CD4-positive, CD25-positive, alpha-beta regulatory T cell (primary cell): Measurements from ENCODE around the gene ACVRL1. TPM values are rescaled to one million over a fixed set of nuclear protein-coding genes. Genes with fewer than 3 reads are reported as not detected.

Experiments used
- ATAC-seq, 2 donors: fragments of 150-1000 bp; cut with Tn5 transposase; one replicate each; pipeline ENCODE4 v1.10.0; 2021; ENCODE audit warnings: low read depth in 2 of 2, moderate number of reproducible peaks in 2 of 2, moderate library complexity in 1 of 2
- DNase-seq, 3 donors: peaks; one replicate each; pipeline versions ENCODE4 v3.0.0 to v3.0.0-alpha.2; 2012 to 2022; ENCODE audit warnings: mixed read lengths in 1 of 3
- H3K27ac ChIP-seq: one replicate; pipeline ENCODE4 v1.7.0; 2013; ENCODE audit warnings: mild to moderate bottlenecking, low read length; ENCODE audit not compliant: insufficient read depth, poor library complexity, severe bottlenecking
- H3K27me3 ChIP-seq: one replicate; pipeline ENCODE4 v1.7.0; 2013; ENCODE audit warnings: low read length; ENCODE audit not compliant: control insufficient read depth, insufficient read depth
- H3K36me3 ChIP-seq: one replicate; pipeline ENCODE4 v1.7.0; 2013; ENCODE audit warnings: mild to moderate bottlenecking, low read length, moderate library complexity; ENCODE audit not compliant: control insufficient read depth, insufficient read depth
- H3K4me1 ChIP-seq: 2 replicates; pipeline ENCODE4 v1.7.0; 2013; ENCODE audit warnings: mild to moderate bottlenecking, low read length; ENCODE audit not compliant: insufficient read depth, control insufficient read depth, poor library complexity, severe bottlenecking
- H3K4me3 ChIP-seq: one replicate; pipeline ENCODE4 v1.7.0; 2013; ENCODE audit warnings: low read depth, mild to moderate bottlenecking, low read length, moderate library complexity
- H3K9me3 ChIP-seq, 2 experiments: 1 replicate in 1 of 2; 2 replicates in 1 of 2; pipeline ENCODE4 v1.7.0; 2013; ENCODE audit warnings: low read length in 2 of 2, mild to moderate bottlenecking in 1 of 2, moderate library complexity in 1 of 2; ENCODE audit not compliant: control insufficient read depth in 2 of 2
- H3K27ac Mint-ChIP-seq, 3 donors: one replicate each; pipeline ENCODE4 v1.8.0; 2020 to 2022; ENCODE audit warnings: mild to moderate bottlenecking in 3 of 3, mixed read lengths in 3 of 3, moderate library complexity in 2 of 3
- H3K27me3 Mint-ChIP-seq: one replicate; pipeline ENCODE4 v1.8.0; 2022; ENCODE audit warnings: mild to moderate bottlenecking, mixed read lengths
- H3K36me3 Mint-ChIP-seq: one replicate; pipeline ENCODE4 v1.8.0; 2020; ENCODE audit warnings: mixed read lengths
- H3K4me1 Mint-ChIP-seq, 4 donors: one replicate each; pipeline ENCODE4 v1.8.0; 2020 to 2022; ENCODE audit warnings: mixed read lengths in 4 of 4, mild to moderate bottlenecking in 1 of 4
- H3K4me3 Mint-ChIP-seq, 4 donors: one replicate each; pipeline ENCODE4 v1.8.0; 2020 to 2022; ENCODE audit warnings: mild to moderate bottlenecking in 4 of 4, mixed read lengths in 4 of 4, moderate library complexity in 3 of 4
- H3K9me3 Mint-ChIP-seq, 7 donors: one replicate each; pipeline ENCODE4 v1.8.0; 2020 to 2022; ENCODE audit warnings: mixed read lengths in 7 of 7, mild to moderate bottlenecking in 3 of 7, moderate library complexity in 2 of 7
- polyA plus RNA-seq, 4 donors: library from polyadenylated mRNA; unstranded; fragments of 300-500 nt; fragmentation: Illumina TruSeq; gene quantifications; one replicate each; pipeline ENCODE4 v1.2.3, GENCODE V29; 2021
- total RNA-seq: library from RNA; stranded (reverse); gene quantifications from one replicate; pipeline ENCODE4 v1.2.3, GENCODE V29; 2022

ACVRL1 gene
- total and polyA plus RNA-seq, 5 donors from 2014 or later: not detected

DNA sequence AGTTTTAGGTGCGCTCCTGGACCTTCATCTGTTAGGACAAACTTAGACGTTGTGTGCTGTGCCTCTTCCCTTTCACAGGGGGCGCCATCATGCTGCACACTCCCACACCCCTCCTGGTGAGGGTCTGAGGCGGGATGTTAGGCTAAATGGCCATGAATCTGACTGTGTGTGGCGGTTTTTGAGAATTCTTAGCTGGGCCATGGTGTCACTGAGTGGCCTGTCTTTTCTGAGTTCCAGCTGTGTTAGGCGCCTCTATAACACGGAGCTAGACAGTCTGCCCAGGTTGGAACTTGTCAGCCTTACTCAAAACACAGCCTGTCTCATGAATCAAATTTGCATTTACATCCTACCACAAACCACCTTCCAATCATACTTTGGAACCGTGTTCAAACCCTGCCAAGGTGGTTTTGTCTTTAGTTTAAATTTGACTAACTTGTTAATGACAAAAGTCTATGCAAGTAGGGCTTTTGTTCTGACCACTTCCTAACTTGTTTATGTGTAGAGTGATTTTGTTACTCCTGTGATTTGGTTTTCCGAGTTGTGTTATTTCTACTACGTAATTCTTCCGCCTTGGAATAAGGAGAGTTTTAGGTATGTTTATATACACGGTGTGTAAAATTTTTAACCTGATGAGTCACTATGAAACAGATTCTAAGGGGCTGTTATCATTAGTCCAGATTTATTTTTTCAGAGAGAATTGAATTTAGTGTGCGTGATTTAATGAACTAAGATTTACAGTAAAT is 63.8 kb downstream of the ACVRL1 start:
- Histone ChIP-seq H3K27ac (no peak overlapping the region), H3K27me3 (no peaks in the 10 kb centered on the region), H3K36me3 (peaks cover 6% of the 10 kb centered on the region), H3K4me1 (peaks cover 50% of the 10 kb centered on the region), H3K4me3 (peak overlapping the region; percentile 53), H3K9me3 (no peaks in the 10 kb centered on the region)
- Mint-ChIP-seq H3K4me1 (peaks cover 40 to 61% (median 53%) of the 10 kb centered on the region in 4 donors), H3K27ac (peak overlapping the region in 2 of 3 donors; percentile 1 to 6), H3K4me3 (peak overlapping the region; percentile 0 to 72 (median 43)), H3K36me3 (peaks cover 7% of the 10 kb centered on the region), H3K27me3 (peaks cover 5% of the 10 kb centered on the region), H3K9me3 (no peaks in the 10 kb centered on the region)
- ATAC-seq (peak; percentile 69 to 82), DNase-seq (peak in 2 of 3 donors; percentile 47 to 72)

DNA sequence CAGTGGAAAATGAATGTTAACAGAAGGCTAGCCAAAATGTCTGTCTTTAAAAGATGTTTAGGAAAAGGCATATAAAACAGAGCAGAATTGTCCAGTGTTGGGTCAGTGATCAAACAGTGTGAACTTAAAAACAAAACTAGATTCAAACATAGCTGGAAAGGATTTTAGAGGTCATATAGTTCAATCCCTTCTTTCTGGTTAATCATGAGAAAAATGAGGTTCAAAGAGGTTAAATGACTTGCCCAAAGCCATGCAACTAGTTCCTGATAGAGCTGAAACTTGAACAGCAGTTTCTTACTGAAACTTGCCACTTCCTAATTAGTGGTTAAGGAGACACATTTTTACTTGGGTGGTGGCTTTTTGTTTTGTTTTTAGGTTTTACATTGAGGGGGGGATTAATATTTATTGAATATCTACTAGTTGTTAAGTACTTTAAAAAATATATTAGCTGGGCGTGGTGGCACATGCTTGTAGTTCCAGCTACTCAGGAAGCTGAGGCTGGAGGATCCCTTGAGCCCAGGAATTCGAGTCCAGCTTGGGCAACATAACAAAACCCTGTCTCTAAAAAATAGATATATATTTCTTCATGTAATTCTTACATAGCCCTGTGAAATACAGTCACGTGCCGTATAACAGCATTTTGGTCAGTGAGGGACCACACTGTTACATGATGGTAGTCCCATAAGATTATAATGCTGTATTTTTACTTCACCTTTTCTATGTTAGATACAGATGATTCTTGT is 64.5 kb downstream of the ACVRL1 start:
- peak overlapping the region in 1 of 3 donors; percentile 26 for H3K27ac Mint-ChIP-seq
- no peaks in the 10 kb centered on the region for H3K9me3 Mint-ChIP-seq
- peaks cover 15% of the 10 kb centered on the region for H3K36me3 Mint-ChIP-seq
- H3K4me1 Mint-ChIP-seq: peaks cover 40 to 61% (median 55%) of the 10 kb centered on the region in 4 donors
- peak overlapping the region; percentile 53 for H3K4me3 ChIP-seq
- no peak for ATAC-seq
- H3K27me3 ChIP-seq: no peaks in the 10 kb centered on the region
- H3K27ac ChIP-seq: no peak overlapping the region
- no peaks in the 10 kb centered on the region for H3K9me3 ChIP-seq
- peak overlapping the region; percentile 0 to 60 (median 11) for H3K4me3 Mint-ChIP-seq
- peaks cover 5% of the 10 kb centered on the region for H3K27me3 Mint-ChIP-seq
- peaks cover 8% of the 10 kb centered on the region for H3K36me3 ChIP-seq
- peak in 1 of 3 donors; percentile 24 for DNase-seq
- H3K4me1 ChIP-seq: peaks cover 50% of the 10 kb centered on the region

DNA sequence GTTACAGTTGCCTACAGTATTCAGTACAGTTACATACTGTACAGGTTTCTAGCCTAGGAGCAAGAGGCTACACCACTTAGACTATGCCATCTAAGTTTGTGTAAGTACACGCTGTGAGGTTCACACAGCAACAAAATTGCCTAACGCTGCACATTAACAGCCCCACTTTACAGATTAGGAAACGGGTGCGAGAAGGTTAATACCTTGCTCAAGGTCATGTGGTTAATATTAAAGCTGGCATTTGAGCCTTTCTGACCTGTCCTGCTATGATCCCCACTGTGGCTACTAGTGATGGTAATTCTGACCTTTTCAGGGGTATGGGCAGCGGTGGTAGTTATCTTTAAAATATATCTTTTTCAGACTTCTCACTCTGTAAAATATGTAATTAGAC is 65.1 kb downstream of the ACVRL1 start:
- H3K4me1 Mint-ChIP-seq: peaks cover 40 to 61% (median 55%) of the 10 kb centered on the region in 4 donors
- no peaks in the 10 kb centered on the region for H3K9me3 ChIP-seq
- H3K27ac Mint-ChIP-seq: peak overlapping the region in 2 of 3 donors; percentile 19 to 26
- H3K4me3 Mint-ChIP-seq: peak overlapping the region in 3 of 4 donors; percentile 22 to 54 (median 31)
- no peak overlapping the region for H3K27ac ChIP-seq
- peaks cover 50% of the 10 kb centered on the region for H3K4me1 ChIP-seq
- no peaks in the 10 kb centered on the region for H3K27me3 ChIP-seq
- H3K4me3 ChIP-seq: peak overlapping the region; percentile 53
- H3K9me3 Mint-ChIP-seq: no peaks in the 10 kb centered on the region
- no peak for ATAC-seq
- peaks cover 5% of the 10 kb centered on the region for H3K27me3 Mint-ChIP-seq
- H3K36me3 ChIP-seq: peaks cover 10% of the 10 kb centered on the region
- no peak for DNase-seq
- peaks cover 17% of the 10 kb centered on the region for H3K36me3 Mint-ChIP-seq

DNA sequence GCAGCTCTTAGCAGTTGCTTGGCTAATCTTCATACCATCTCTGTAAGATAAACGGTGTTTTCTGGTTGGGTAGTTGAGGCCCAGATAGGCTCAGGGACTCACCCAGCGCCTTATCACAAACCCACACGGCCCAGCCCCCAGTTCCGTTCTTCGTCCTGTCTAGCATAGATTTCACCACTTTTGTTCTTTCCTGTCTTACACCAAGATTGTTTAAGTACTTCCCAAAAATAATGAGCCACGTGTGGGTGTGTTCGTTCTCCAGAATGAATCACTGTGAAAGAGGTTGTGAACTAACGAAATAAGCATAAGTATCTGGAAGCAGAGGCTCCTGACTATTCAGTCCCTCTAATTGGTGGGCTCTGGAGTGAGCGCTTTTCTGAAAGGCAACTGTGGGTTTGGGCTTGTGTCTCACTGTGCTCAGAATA is 65.6 kb downstream of the ACVRL1 start:
- Mint-ChIP-seq H3K27ac (peak overlapping the region in 2 of 3 donors; percentile 19 to 39), H3K4me1 (peaks cover 40 to 61% (median 55%) of the 10 kb centered on the region in 4 donors), H3K4me3 (peak overlapping the region in 3 of 4 donors; percentile 22 to 54 (median 31)), H3K36me3 (peaks cover 17% of the 10 kb centered on the region), H3K27me3 (peaks cover 5% of the 10 kb centered on the region), H3K9me3 (no peaks in the 10 kb centered on the region)
- peaks cover 10% of the 10 kb centered on the region for H3K36me3 ChIP-seq
- ATAC-seq (peak in 1 of 2 donors; percentile 47), DNase-seq (peak in 1 of 3 donors; percentile 24)
- no peaks in the 10 kb centered on the region for H3K9me3 ChIP-seq
- no peak overlapping the region for H3K27ac ChIP-seq
- peak overlapping the region; percentile 53 for H3K4me3 ChIP-seq
- peaks cover 50% of the 10 kb centered on the region for H3K4me1 ChIP-seq
- no peaks in the 10 kb centered on the region for H3K27me3 ChIP-seq

Other genes with a start within 250 kb of the ACVRL1 start
- gene FIGNL2, start 58.8 kb upstream of the ACVRL1 start, total RNA-seq: 0.27 TPM
- gene FIGNL2, start 58.8 kb upstream of the ACVRL1 start, polyA plus RNA-seq: under 1 TPM in 2 of 4 donors, not detected in 2; 0.06 to 0.10 TPM
- gene ANKRD33, start 19.4 kb upstream of the ACVRL1 start, total RNA-seq: not detected
- gene ANKRD33, start 19.4 kb upstream of the ACVRL1 start, polyA plus RNA-seq: not detected
- gene ACVR1B, start 44.2 kb downstream of the ACVRL1 start, total RNA-seq: 6.5 TPM
- 1 to 10 TPM in 3 of 4 donors, under 1 TPM in 1; 0.47 to 2.3 (median 1.2) TPM for gene ACVR1B, start 44.2 kb downstream of the ACVRL1 start, polyA plus RNA-seq
- gene TAMALIN, start 99.4 kb downstream of the ACVRL1 start, total RNA-seq: 253 TPM
- gene TAMALIN, start 99.4 kb downstream of the ACVRL1 start, polyA plus RNA-seq: 1 to 10 TPM in 2 of 4 donors, under 1 TPM in 2; 0.37 to 4.3 (median 0.91) TPM
- gene NR4A1, start 143.9 kb downstream of the ACVRL1 start, total RNA-seq: 143 TPM
- gene NR4A1, start 143.9 kb downstream of the ACVRL1 start, polyA plus RNA-seq: under 1 TPM; 0.22 to 0.54 (median 0.47) TPM
- gene ATG101, start 162.5 kb downstream of the ACVRL1 start, total RNA-seq: 33.5 TPM
- gene ATG101, start 162.5 kb downstream of the ACVRL1 start, polyA plus RNA-seq: 10 to 100 TPM; 30.1 to 38.2 (median 34.8) TPM
- 0.54 TPM for gene SMIM41, start 172.2 kb downstream of the ACVRL1 start, total RNA-seq
- not detected for gene SMIM41, start 172.2 kb downstream of the ACVRL1 start, polyA plus RNA-seq